GM19324 (cell line): Measurements from ENCODE around the gene ADGRG1.
"Not testable (repeated sequence)": the region's sequence is repeated elsewhere in the genome, so short reads cannot be mapped to it uniquely, and the experiment has no call there.

Experiments
- ATAC-seq: cut with Tn5 transposase; IDR thresholded peaks from one replicate; pipeline ENCODE4 v1.9.1; 2021; ENCODE audit warnings: mild to moderate bottlenecking, moderate library complexity; ENCODE audit not compliant: unreplicated experiment, low FRiP score

The ADGRG1 gene

DNA sequence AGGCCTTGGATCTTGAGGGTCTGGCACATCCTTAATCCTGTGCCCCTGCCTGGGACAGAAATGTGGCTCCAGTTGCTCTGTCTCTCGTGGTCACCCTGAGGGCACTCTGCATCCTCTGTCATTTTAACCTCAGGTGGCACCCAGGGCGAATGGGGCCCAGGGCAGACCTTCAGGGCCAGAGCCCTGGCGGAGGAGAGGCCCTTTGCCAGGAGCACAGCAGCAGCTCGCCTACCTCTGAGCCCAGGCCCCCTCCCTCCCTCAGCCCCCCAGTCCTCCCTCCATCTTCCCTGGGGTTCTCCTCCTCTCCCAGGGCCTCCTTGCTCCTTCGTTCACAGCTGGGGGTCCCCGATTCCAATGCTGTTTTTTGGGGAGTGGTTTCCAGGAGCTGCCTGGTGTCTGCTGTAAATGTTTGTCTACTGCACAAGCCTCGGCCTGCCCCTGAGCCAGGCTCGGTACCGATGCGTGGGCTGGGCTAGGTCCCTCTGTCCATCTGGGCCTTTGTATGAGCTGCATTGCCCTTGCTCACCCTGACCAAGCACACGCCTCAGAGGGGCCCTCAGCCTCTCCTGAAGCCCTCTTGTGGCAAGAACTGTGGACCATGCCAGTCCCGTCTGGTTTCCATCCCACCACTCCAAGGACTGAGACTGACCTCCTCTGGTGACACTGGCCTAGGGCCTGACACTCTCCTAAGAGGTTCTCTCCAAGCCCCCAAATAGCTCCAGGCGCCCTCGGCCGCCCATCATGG, 35.7 kb downstream of the ADGRG1 start:
- no peak for ATAC-seq

DNA sequence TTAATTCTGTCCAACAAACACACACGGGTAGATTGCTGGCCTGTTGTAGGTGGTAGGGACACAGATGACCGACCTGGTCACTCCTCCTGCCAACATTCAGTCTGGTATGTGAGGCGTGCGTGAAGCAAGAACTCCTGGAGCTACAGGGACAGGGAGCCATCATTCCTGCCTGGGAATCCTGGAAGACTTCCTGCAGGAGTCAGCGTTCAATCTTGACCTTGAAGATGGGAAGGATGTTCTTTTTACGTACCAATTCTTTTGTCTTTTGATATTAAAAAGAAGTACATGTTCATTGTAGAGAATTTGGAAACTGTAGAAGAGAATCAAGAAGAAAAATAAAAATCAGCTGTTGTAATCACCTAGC, 36.2 kb downstream of the ADGRG1 start:
- ATAC-seq, result no peak

DNA sequence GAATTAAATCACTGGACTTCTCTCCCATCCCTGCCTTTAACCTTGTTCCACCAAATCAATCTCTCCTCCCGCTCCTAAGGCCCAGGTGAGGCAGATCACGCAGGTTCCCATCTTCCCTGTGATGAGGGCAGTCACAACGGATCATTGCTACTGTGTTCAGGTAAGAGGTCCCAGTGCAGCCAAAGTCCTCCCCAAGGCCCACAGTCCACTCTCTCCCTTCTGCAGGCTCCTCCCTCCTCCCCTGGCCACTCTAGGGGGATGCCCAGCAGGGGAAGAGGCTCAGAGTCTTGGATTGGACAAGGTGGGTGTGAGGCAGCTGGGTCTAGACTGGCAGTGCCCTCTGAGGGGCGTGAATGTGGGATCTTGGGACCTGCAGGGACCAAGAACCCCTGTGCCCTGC, 37.1 kb downstream of the ADGRG1 start:
- ATAC-seq, result no peak

DNA sequence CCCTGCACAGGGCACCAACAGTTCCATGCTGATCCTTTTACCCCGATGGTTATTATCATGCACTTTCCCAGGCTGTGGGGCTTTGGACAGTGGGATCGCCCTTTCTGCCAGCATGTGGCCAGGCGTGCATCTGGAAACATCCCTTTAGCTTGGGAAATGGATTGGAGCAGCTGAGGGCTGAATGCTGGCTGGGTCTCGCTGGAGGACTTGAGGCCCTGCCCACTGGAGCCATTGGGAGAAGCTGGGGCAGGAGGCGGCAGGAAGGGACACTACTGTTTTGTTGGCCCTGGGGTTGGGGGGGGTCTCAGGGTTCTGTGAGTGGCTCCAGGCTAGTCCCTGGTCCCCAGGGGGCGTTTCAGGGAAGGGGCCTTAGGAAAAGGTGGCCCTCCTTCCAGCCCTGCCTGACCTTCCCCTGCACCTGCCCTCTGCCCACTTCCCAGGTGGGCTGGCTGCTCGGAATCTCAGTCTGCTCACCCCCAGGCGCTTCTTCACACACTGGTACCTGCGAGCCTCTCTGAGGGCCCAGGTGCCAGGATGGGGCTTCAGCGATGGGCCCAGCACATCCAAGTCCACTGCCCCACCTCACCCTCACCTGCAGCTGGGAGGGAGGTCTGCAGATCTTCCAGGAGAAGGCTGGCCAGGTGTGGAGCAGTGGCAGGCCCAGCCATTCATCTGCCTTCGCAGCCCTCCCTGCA, 38.1 kb downstream of the ADGRG1 start:
- ATAC-seq, result no peak

DNA sequence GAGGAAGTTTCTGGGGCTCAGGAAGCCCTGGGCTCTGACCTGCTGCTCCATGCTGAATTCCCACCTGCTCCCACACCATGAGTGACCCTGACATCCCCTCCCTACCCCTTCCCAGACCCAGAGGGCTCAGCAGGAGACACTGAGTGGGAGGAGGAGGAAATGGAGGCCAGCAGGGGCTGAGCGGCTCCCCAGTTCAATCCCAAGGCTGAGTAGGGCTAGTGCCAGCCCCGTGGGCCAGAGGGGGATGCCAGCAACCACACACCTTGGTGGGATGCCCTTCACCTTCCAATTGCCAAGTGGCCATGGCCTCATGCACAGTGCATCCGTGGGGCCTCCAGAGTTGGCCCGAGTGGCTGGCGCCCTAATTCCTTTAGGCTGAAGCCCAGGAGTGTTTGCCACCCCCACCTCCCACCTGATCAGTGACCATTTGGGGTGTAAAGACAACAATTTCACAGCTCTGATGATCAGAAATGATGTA, 38.7 kb downstream of the ADGRG1 start:
- no peak for ATAC-seq

DNA sequence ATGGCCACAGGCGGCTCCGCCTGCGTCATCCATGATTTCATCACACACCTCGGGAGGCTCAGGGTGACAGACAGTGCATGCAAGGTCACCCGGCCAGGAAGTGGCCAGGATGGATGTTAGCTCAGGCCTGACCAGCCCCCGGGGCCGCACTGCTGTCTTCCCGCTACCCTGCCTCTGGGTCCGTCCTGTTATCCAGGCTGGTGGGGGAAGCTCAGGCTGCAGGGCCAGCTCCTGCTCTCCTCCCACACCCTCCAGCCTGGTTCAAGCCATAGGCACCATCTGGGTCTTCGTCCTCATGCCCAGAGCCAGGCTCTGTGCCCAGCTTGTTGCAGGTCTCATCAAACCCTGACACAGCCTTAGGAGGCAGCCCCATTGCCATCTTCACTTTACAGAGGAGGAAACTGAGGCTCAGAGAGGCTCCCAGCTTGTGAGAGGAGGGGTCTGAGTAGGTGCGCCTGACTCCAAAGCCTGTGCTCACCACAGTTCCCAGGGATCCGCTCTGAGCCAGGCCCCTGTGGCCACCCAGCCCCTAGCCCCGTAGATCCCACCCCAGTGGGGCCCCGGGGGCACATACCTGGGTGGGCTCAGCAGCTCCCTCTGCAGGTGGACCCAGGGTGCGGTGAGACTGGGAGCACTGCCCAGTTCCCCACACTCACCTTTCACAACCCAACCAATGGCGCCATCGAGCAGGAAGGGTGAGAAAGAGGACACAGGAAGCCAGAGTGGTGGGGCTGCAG, 39.3 kb downstream of the ADGRG1 start:
- ATAC-seq, result no peak

DNA sequence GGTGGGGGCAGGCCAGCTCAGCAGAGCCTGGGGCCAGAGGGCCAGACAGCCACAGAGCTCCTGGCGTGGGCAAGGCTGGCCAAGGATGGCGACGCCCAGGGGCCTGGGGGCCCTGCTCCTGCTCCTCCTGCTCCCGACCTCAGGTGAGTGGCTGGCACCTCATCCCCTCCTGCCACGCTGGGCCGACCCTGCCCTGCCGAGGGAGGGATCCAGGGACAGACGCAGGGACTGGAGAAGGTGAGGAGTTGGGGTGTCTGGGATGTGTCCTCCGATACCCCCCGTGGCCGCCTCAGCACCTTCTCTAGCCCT, 39.8 kb downstream of the ADGRG1 start, which contains the start of gene ADGRG3:
Gene ADGRG3 (plus strand): TSS at position 44 of the 309 bp plus-strand sequence. CDS start 42 bp downstream, at position 86.
- no peak for ATAC-seq

DNA sequence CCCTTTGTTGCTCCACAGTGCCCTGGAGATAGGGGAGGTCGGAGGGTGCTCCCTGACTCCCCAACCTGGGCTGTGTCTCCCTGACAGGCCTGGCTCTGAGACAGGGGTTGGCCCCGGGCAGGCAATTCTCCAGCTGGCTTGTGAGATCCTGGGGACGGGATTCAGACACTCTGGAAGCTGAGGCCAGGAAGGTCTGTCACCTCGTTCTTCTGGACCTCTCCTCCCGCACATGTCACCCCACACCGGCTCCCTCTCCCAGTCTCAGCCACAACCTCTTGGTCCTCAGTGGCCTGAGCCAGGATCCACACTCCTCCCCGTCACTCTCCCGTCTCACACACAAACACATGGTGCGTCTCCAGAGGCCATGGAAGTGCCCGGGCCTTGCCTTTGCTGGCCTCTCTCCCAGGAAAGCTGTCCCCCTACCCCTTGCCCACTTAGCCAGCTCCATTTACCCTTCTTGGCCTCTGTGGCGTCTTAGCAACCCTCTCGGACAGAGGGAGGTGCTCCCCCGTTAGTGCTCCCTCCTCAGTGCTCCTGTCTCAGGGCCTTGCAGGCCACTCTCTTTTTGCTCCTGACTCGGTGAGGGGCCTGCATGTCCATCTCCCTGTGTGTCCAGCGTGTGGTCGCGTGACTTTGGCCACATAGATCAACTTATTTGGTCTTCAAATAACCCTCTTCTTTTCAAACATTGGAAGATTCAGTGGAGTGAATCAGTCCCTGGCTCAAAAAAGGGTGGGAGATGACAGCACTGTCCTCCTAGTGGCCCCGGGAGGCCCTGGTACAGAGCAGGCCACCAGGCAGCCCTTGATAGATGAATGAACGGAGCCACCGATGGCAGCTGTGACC, 40.4 kb downstream of the ADGRG1 start:
- ATAC-seq, result no peak

DNA sequence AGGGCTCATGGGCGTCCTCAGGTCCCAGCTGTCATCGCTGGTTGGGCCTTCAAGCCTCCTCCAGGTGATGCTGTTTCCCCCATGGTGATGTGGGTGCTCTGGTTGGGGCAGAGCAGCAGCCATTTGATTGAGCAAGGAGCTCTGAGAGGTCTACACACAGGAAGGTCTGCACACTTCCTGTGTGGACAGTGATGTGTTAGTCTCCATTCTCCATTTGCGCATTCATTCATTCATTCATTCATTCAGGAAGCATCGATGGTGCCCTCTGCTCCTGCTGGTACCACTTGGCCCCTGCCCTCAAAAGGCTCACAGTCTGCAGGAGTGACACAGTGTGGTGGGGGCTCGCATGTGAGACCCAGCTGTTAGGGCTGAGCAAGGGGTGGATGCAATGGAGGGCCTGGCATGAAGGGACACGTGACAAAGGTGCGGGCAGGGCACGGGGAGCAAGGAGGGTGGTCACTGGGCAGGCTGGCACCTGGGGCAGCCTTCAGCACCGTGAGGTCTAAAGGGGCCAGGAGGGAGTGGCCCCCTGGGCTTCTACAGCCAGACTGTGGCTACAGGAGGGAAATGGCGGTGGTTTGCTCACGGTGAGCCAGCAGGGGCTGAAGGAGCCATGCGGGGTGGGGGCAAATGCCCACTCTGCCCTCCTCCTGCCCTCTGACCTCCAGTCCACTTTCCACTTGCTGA, 41.2 kb downstream of the ADGRG1 start:
- ATAC-seq, result no peak

DNA sequence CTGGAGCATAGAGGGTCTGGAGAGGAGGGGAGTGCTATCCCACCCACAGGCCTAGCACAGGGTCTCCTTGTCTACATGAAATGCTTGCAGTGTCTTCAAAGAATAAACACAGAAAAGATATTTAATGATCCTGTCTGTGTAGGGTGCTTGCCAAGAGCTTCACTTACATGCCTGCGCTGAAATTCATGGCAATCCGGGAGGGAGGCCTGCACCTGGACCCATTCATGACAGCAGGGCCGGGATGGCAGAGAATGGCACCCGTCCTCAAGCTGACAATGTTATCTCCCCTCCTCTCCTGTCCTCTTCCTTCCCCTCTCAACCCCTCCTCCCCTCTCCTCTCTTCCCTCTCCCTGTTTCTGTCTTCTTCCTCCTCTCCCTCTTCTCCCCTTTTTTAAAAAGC, 41.8 kb downstream of the ADGRG1 start:
- ATAC-seq, result no peak

DNA sequence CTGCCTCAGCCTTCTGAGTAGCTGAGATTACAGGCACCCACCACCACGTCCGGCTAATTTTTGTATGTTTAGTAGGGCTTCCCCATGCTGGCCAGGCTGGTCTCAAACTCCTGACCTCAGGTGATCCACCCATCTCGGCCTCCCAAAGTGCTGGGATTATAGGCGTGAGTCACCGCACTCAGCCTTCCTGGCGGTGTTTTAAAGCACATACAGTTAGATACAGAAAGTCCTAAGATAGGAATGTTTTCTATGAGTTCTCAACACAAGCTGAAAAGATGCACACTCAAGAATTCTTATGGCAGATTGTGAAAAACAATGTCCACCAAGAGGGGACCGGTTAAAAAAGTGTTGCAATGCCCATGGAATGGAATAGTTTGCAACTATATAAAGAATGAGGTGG, 43.0 kb downstream of the ADGRG1 start:
- ATAC-seq, result not testable (repeated sequence)

DNA sequence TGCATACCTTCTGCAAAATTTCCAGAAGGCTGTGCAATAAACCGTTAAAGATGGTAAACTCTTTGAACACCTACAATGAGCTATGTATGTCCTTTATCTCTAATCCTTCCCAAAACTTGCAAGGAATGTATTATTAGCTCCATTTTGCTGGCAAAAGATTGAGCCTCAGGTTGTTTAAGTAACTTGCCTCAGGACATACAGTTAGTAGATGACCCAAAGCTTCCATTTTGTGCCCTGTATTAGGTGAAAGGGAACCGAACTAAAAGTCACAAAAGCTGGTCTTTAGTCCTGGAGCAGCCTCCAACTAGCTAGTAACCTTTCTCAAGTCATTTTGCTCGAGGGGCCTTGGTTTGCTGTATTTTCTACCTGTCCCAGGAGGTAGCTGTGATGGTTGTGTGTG, 44.0 kb downstream of the ADGRG1 start:
- ATAC-seq, result no peak

DNA sequence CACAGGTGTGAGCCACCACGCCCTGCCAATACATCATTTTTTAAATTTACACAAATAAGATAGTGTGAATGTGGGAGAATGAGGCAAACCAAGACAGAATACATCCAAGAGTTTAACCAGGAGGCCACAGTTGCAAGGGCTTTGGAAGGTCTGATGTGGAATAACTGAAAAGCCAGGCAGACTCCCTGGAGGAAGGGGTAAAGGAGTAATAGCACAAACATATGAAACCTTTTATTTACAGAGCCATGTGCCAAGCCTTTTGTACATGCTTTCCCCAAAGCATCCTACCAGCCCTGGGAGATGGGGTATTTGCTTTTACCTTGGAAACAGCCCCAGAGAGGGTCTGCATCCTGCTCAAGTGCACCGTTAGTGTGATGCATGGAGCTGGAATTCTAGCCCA, 44.4 kb downstream of the ADGRG1 start:
- ATAC-seq, result no peak

DNA sequence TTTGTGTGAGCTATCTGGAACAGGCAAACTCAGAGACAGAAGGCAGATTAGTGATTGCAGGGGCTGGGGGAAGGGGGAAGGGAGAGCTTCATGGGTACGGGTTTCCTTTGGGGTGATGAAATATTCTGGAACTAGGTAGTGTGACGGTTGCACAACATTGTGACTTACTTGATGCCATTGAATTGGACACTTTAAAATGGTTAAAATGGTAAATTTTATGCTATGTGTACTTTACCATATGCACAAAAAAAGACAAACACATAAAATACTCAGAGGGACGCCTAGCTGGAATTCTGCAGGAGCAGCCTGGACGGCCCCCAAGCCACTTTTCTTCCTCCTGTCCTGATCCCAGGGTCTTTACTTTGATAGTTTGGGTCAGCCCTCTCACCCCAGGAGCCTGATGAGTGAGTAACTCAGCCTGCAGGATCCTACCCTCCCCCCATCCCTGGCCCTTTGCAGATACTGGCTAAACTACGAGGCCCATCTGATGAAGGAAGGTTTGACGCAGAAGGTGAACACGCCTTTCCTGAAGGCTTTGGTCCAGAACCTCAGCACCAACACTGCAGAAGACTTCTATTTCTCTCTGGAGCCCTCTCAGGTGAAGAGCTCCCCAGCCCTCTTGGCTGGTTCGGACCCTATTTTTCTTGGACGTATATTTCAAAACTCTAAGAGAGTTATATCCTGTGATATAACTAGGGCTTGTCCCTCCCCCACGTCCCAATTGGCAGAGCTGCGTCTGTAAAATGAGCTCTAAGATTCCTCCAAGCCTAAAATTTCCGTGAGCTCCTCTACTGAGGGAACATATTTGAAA, 47.5 kb downstream of the ADGRG1 start:
- ATAC-seq, result no peak

DNA sequence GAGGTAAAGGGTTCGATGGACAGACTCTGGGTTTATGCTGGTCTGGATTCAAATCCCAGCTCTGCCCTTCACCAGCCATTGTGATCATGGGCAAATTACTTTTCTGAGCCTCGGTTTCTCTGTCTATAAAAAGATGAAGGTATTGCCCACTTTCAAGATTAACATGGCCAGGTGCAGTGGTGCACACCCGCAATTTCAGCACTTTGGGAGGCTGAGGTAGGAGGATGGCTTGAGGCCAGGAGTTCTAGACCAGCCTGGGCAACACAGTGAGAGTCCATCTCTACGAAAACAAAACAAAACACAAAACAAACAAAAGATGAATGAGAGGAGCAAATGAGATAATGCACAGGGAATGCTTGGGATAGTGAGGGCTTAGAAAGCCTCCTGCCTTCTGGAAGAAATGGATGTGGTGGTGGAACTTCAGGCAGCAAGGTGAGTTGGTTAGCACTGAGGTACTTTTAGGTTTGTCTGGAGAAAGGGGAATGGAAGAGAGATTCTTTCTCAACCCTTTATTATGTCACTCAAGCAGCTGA, 48.2 kb downstream of the ADGRG1 start:
- no peak for ATAC-seq

DNA sequence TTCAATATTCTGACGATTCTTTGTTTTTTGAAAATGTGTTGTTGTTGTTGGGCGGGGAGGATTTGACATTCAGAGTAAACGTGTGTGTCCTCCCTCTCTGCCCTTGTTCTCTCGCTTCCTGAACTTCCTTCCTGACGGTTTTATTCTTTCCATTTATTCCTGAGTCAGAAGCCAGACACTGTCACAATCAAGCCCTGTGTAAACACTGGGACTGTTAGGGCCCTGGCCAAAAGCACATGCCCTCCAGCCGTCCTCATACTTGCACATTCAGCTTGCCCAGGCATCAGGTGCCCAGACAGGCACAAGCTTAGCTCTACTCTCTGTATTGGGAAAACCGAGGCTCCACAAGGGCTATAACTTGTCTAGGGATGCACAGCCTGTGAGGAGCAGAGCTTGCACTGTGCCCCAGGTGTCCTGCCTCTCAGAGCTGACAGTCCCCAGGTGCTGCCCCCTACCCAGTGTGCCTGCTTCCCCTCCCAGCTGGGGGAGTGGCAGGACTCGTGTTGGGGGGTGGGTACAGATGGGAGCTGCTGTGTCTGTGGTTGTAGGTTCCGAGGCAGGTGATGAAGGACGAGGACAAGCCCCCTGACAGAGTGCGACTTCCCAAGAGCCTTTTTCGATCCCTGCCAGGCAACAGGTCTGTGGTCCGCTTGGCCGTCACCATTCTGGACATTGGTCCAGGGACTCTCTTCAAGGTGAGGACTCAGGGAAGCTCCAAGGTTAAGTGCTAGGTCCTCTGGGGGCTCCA, 49.4 kb downstream of the ADGRG1 start:
- ATAC-seq, result no peak

DNA sequence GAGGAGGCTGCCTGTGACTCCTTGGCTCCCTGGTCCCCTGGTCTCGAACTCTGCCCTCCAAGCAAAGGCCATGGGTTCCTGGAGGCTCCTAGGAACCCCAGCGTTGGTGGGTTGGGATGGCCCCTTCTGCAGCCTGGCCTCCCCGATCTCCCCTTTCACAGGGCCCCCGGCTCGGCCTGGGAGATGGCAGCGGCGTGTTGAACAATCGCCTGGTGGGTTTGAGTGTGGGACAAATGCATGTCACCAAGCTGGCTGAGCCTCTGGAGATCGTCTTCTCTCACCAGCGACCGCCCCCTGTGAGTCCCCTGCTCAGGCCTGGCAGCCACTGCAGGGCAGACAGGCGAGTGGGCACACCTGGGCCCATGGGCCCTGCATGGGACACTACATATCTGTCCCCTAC, 50.6 kb downstream of the ADGRG1 start:
- ATAC-seq, result no peak

DNA sequence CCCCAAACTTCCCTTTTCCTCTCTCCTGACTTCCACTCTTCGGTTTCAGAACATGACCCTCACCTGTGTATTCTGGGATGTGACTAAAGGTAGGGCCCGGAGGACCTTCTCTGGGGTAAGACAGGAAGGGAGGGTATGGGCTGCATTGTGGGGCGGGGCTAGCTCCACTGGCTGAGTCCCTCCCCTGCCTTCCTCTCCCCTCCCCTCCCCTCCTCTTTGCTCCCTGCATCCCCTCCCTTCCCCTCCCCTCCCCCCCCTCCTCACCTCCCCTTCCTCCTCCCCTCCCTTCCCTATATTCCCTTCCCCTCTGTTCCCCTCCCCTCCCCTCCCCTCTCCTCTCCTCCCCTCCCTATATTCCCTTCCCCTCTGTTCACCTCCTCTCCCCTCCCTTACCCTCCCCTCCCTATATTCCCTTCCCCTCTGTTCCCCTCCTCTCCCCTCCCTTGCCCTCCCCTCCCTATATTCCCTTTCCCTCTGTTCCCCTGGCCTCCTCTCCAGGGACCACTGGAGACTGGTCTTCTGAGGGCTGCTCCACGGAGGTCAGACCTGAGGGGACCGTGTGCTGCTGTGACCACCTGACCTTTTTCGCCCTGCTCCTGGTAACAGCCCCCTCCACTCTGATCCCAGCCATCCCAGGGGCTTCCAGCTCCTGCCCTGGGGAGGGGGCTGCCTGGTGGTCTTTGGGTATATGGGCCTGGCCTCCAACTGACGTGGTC, 51.5 kb downstream of the ADGRG1 start:
- no peak for ATAC-seq
